Spinal cord (tissue), 10 donors: ENCODE data around the gene JOSD2. TPM values are rescaled to one million over a fixed set of nuclear protein-coding genes. Genes with fewer than 3 reads are reported as not detected.

Experiments used
- DNase-seq, 6 donors: peaks; one replicate each; pipeline versions ENCODE4 v3.0.0 to v3.0.0-alpha.2; 2013 to 2015; ENCODE audit warnings: low spot score in 6 of 6, low read depth in 4 of 6
- H3K27ac ChIP-seq: one replicate; pipeline ENCODE4 v1.5.1; 2013; ENCODE audit warnings: low read depth, low read length, control low read depth
- H3K27me3 ChIP-seq: one replicate; pipeline ENCODE4 v1.6.1; 2013; ENCODE audit warnings: low read length; ENCODE audit not compliant: control insufficient read depth, insufficient read depth
- H3K36me3 ChIP-seq: one replicate; pipeline ENCODE4 v1.6.1; 2013; ENCODE audit warnings: low read length; ENCODE audit not compliant: control insufficient read depth, insufficient read depth
- H3K4me1 ChIP-seq: one replicate; pipeline ENCODE4 v1.6.1; 2013; ENCODE audit warnings: low read length; ENCODE audit not compliant: control insufficient read depth, insufficient read depth
- H3K4me3 ChIP-seq: one replicate; pipeline ENCODE4 v1.5.1; 2013; ENCODE audit warnings: low read depth, low read length, control low read depth
- H3K9me3 ChIP-seq: one replicate; pipeline ENCODE4 v1.6.1; 2013; ENCODE audit warnings: low read length; ENCODE audit not compliant: control insufficient read depth, insufficient read depth
- WGBS: methylation state at CpG from one replicate; pipeline ENCODE4 v1.1.5; 2013; ENCODE audit warnings: missing lambda C conversion rate; ENCODE audit not compliant: insufficient coverage; 5-methylcytosine and 5-hydroxymethylcytosine counted together
- polyA plus RNA-seq, 2 donors: library from polyadenylated mRNA; unstranded; fragments of 120-200 nt; gene quantifications; one replicate each; pipeline ENCODE4 v1.2.1, GENCODE V29; 2013; ENCODE audit not compliant: insufficient read length in 2 of 2
- total RNA-seq, 2 donors: library from RNA; depleted of rRNA in 1 of 2; stranded (reverse); fragments of 120-200 nt in 1 of 2; fragments of >200 nt in 1 of 2; gene quantifications; one replicate each; pipeline versions ENCODE4 v1.2.3 to v1.2.4, GENCODE V29; 2013 to 2014
- donor health status: healthy.

The JOSD2 gene
- total and polyA plus RNA-seq, 4 donors: 9.3 to 29.8 (median 23.8) TPM

GRCh38 chr19:50460161-50460765 lies 50.7 kb downstream of the JOSD2 start:
- DNase-seq: no peak
- Histone ChIP-seq H3K9me3 (no peaks in the 10 kb centered on the region), H3K27me3 (peaks cover 16% of the 10 kb centered on the region), H3K27ac (no peak overlapping the region), H3K4me1 (peaks cover 5% of the 10 kb centered on the region), H3K36me3 (peaks cover 6% of the 10 kb centered on the region), H3K4me3 (no peak overlapping the region)
- WGBS: 47% methylated on average over 13 of the region's 13 CpGs

GRCh38 chr19:50459638-50460037 lies 51.4 kb downstream of the JOSD2 start:
- Histone ChIP-seq H3K36me3 (peaks cover 3% of the 10 kb centered on the region), H3K4me3 (no peak overlapping the region), H3K27ac (no peak overlapping the region), H3K27me3 (peaks cover 16% of the 10 kb centered on the region), H3K9me3 (no peaks in the 10 kb centered on the region), H3K4me1 (peaks cover 5% of the 10 kb centered on the region)
- DNase-seq: no peak
- no CpG with 5 or more reads among the region's 1 CpG for WGBS

- no peak for DNase-seq
- Histone ChIP-seq H3K36me3 (no peaks in the 10 kb centered on the region), H3K27me3 (peaks cover 16% of the 10 kb centered on the region), H3K9me3 (no peaks in the 10 kb centered on the region), H3K27ac (no peak overlapping the region), H3K4me1 (peaks cover 5% of the 10 kb centered on the region), H3K4me3 (no peak overlapping the region)
- WGBS: 61% methylated on average over 32 of the region's 32 CpGs
These were observed 51.9 kb downstream of the JOSD2 start for GRCh38 chr19:50459067-50459456.

GRCh38 chr19:50458396-50459066 lies 52.5 kb downstream of the JOSD2 start:
- H3K27me3 ChIP-seq: peaks cover 16% of the 10 kb centered on the region
- 32% methylated on average over 49 of the region's 50 CpGs for WGBS
- H3K27ac ChIP-seq: no peak overlapping the region
- no peaks in the 10 kb centered on the region for H3K9me3 ChIP-seq
- peaks cover 5% of the 10 kb centered on the region for H3K4me1 ChIP-seq
- no peak for DNase-seq
- H3K4me3 ChIP-seq: no peak overlapping the region
- H3K36me3 ChIP-seq: no peaks in the 10 kb centered on the region

GRCh38 chr19:50457300-50457699 lies 53.7 kb downstream of the JOSD2 start:
- H3K36me3 ChIP-seq: no peaks in the 10 kb centered on the region
- H3K27me3 ChIP-seq: peaks cover 16% of the 10 kb centered on the region
- H3K9me3 ChIP-seq: no peaks in the 10 kb centered on the region
- 76% methylated on average over 5 of the region's 5 CpGs for WGBS
- H3K27ac ChIP-seq: no peak overlapping the region
- H3K4me1 ChIP-seq: peaks cover 5% of the 10 kb centered on the region
- no peak for DNase-seq
- H3K4me3 ChIP-seq: no peak overlapping the region

Other genes with a start within 250 kb of the JOSD2 start
- 1 to 10 TPM; 4.5 to 4.7 TPM for gene KCNC3, start 181.8 kb downstream of the JOSD2 start, total RNA-seq
- gene KCNC3, start 181.8 kb downstream of the JOSD2 start, polyA plus RNA-seq: 10 to 100 TPM; 36.5 to 48.3 TPM
- gene NAPSA, start 145.6 kb downstream of the JOSD2 start, total RNA-seq: 1 to 10 TPM in 1 of 2 donors, under 1 TPM in 1; 0.79 to 1.4 TPM
- 1 to 10 TPM; 1.6 to 3.3 TPM for gene NAPSA, start 145.6 kb downstream of the JOSD2 start, polyA plus RNA-seq
- 10 to 100 TPM; 24.4 to 45.2 TPM for gene NR1H2, start 134.7 kb downstream of the JOSD2 start, total RNA-seq
- gene NR1H2, start 134.7 kb downstream of the JOSD2 start, polyA plus RNA-seq: 10 to 100 TPM; 35.2 to 38.2 TPM
- gene POLD1, start 126.8 kb downstream of the JOSD2 start, total RNA-seq: 10 to 100 TPM; 13.1 to 29.1 TPM
- gene POLD1, start 126.8 kb downstream of the JOSD2 start, polyA plus RNA-seq: 10 to 100 TPM; 23.3 to 26.7 TPM
- under 1 TPM; 0.06 to 0.40 TPM for gene SPIB, start 92.3 kb downstream of the JOSD2 start, total RNA-seq
- gene SPIB, start 92.3 kb downstream of the JOSD2 start, polyA plus RNA-seq: under 1 TPM; 0.35 to 0.47 TPM
- gene MYBPC2, start 78.3 kb downstream of the JOSD2 start, total RNA-seq: 1 to 10 TPM in 1 of 2 donors, under 1 TPM in 1; 0.89 to 3.5 TPM
- gene MYBPC2, start 78.3 kb downstream of the JOSD2 start, polyA plus RNA-seq: 1 to 10 TPM in 1 of 2 donors, under 1 TPM in 1; 0.62 to 2.0 TPM
- 100 to 1,000 TPM in 1 of 2 donors, 10 to 100 TPM in 1; 78.4 to 184 TPM for gene EMC10, start 34.7 kb downstream of the JOSD2 start, total RNA-seq
- gene EMC10, start 34.7 kb downstream of the JOSD2 start, polyA plus RNA-seq: 100 to 1,000 TPM; 256 to 267 TPM
- gene GARIN5A, start 34.3 kb downstream of the JOSD2 start, total RNA-seq: 1 to 10 TPM; 4.2 to 5.8 TPM
- 10 to 100 TPM; 11.6 to 14.1 TPM for gene GARIN5A, start 34.3 kb downstream of the JOSD2 start, polyA plus RNA-seq
- 1 to 10 TPM; 1.5 to 1.6 TPM for gene ASPDH, start 2.7 kb upstream of the JOSD2 start, total RNA-seq
- gene ASPDH, start 2.7 kb upstream of the JOSD2 start, polyA plus RNA-seq: 1 to 10 TPM; 6.7 to 7.7 TPM
- gene LRRC4B, start 57.2 kb upstream of the JOSD2 start, total RNA-seq: 10 to 100 TPM; 30.4 to 55.2 TPM
- gene LRRC4B, start 57.2 kb upstream of the JOSD2 start, polyA plus RNA-seq: 100 to 1,000 TPM; 208 to 209 TPM
- gene SYT3, start 128.7 kb upstream of the JOSD2 start, total RNA-seq: 10 to 100 TPM; 10.0 to 21.8 TPM
- gene SYT3, start 128.7 kb upstream of the JOSD2 start, polyA plus RNA-seq: 10 to 100 TPM; 76.9 to 84.1 TPM
- gene C19orf81, start 138.3 kb upstream of the JOSD2 start, total RNA-seq: 1 to 10 TPM; 1.4 to 7.1 TPM
- gene C19orf81, start 138.3 kb upstream of the JOSD2 start, polyA plus RNA-seq: 1 to 10 TPM; 6.1 to 6.2 TPM
- 10 to 100 TPM in 1 of 2 donors, 1 to 10 TPM in 1; 8.4 to 17.6 TPM for gene SHANK1, start 208.6 kb upstream of the JOSD2 start, total RNA-seq
- 100 to 1,000 TPM; 106 to 116 TPM for gene SHANK1, start 208.6 kb upstream of the JOSD2 start, polyA plus RNA-seq
- 10 to 100 TPM; 17.0 to 44.7 TPM for gene CLEC11A, start 212.2 kb upstream of the JOSD2 start, total RNA-seq
- gene CLEC11A, start 212.2 kb upstream of the JOSD2 start, polyA plus RNA-seq: 10 to 100 TPM; 29.4 to 37.4 TPM